Heart left ventricle (tissue), 13 donors: ENCODE data around the gene S100PBP.

ENCODE experiments used
- POLR2A ChIP-seq, 2 donors: fragments of 450-650 bp; IDR thresholded peaks; one replicate each; pipeline ENCODE4 v1.6.1; 2017; ENCODE audit warnings: antibody characterized with exemption in 2 of 2, mild to moderate bottlenecking in 2 of 2, moderate library complexity in 2 of 2
- TF ChIP-seq, protein P1 (sequence below), 12 donors: fragments of 200-600 bp; sonication (generic) in 4 of 12; IDR thresholded peaks; one replicate each; pipeline versions ENCODE4 v1.5.0 to v1.8.0; 2018 to 2022; ENCODE audit warnings: antibody characterized with exemption in 12 of 12, mild to moderate bottlenecking in 5 of 12
- donor health status: ischemic (EF 13 %, LVEDD 7.1; RV severe dilation, severe dysfunction).
- donor health status: DM: no; HTN: yes; CAD: no.
- donor health status: DM: no; HTN: no; CAD: no.
- donor health status: ischemic (EF 25% LVEDD 6.9; RV normal size, moderate dysfunction).
- donor health status: ischemic (EF 25% LVEDD 5.7; RV mildly dilated, moderate dysfunction).
- donor health status: ischemic (EF 35%, LVEDD 5.7; RV mildly dilated, moderate dysfunction).
- donor health status: nonischemic (EF 11% LVEDD 7.7; RV severe dilation, severe dysfunction).
- donor health status: DM: yes; HTN: yes; CAD: no.
- donor health status: PGD.
- donor health status: ischemic (EF 29% LVEDD 5.4; RV normal size, mild dysfunction).
- donor health status: nonischemic (EF 23%, LVEDD 6.1; RV moderate dilation, normal function).

DNA sequence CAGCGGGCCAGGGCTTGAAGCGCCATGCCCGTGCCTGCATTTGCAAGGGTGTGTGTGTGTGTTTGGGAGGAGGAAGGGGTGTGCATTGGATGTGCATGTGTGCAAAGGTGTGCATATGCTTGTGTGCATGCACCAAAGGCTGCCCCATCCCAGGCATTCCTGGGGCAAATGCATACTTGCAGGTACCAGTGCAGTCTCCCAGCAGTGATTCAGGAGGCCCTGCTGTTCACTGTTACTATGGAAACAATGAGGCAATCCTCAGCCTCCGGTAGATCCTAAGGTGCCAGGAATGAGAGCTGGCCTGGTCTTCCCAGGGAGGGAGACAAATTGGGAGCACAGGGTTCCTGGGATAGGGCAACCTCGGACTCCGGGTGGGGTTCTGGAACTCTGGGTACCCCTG is 60.7 kb downstream of the S100PBP start:
- TF ChIP-seq POLR2A (IDR thresholded peaks at IDR 0.05) = no peak
- TF ChIP-seq, protein P1, sequence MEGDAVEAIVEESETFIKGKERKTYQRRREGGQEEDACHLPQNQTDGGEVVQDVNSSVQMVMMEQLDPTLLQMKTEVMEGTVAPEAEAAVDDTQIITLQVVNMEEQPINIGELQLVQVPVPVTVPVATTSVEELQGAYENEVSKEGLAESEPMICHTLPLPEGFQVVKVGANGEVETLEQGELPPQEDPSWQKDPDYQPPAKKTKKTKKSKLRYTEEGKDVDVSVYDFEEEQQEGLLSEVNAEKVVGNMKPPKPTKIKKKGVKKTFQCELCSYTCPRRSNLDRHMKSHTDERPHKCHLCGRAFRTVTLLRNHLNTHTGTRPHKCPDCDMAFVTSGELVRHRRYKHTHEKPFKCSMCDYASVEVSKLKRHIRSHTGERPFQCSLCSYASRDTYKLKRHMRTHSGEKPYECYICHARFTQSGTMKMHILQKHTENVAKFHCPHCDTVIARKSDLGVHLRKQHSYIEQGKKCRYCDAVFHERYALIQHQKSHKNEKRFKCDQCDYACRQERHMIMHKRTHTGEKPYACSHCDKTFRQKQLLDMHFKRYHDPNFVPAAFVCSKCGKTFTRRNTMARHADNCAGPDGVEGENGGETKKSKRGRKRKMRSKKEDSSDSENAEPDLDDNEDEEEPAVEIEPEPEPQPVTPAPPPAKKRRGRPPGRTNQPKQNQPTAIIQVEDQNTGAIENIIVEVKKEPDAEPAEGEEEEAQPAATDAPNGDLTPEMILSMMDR (IDR thresholded peaks at IDR 0.05) = no peak
